Stimulated activated CD8-positive, alpha-beta memory T cell treated with anti-CD3 and anti-CD28 coated beads, Interleukin-4, amount 100 ng/mL, for 4 hours (primary cell): Measurements from ENCODE around the gene EXOC2.
"Not testable (repeated sequence)": the region's sequence is repeated elsewhere in the genome, so short reads cannot be mapped to it uniquely, and the experiment has no call there.

ENCODE experiments used
- DNase-seq, 2 donors: peaks; one replicate each; pipeline ENCODE4 v3.0.0-alpha.2; 2020; ENCODE audit warnings: low read depth in 2 of 2, low spot score in 1 of 2

Gene EXOC2

GRCh38 chr6:680251-680650 lies 12.7 kb downstream of the EXOC2 start:
- DNase-seq = no peak

DNA sequence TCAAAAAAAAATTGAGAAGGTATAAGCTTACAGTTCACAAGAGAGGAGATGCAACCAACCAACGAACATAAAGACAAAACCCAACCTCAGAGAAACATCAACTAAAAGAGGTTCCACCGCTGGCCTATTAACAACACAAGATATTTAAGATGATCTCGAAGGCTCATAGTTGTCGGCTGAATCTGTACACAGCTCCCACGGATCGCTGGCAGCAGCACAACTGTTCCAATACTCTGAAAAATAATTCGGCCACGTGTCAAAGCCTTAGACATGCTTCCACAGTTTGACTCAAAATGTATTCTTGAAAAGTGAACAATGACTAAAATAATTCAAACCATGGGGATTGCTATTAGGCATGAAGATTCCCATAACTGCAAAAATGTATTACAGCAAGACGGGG lies 13.7 kb downstream of the EXOC2 start:
- DNase-seq = no peak

DNA sequence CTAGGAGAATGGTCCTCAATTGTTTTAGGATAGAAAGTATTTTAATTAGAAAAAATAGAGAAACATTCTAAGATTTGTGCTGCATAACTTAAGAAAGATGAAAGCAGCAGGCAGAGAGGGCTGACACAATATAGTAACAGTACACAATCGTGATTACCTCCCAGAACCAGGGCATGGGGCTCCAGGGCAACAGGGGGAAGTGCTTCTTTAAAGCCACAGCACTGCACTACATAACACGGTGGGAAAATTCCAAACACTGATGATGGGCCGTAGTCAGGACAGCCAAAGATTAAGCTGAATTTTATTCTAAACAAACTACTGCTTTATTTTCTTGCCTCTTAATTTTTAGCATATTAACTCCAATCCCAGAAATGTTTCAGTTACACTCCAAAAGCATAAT lies 14.4 kb downstream of the EXOC2 start:
- no peak for DNase-seq

GRCh38 chr6:677919-678318 lies 15.0 kb downstream of the EXOC2 start:
- DNase-seq = no peak

DNA sequence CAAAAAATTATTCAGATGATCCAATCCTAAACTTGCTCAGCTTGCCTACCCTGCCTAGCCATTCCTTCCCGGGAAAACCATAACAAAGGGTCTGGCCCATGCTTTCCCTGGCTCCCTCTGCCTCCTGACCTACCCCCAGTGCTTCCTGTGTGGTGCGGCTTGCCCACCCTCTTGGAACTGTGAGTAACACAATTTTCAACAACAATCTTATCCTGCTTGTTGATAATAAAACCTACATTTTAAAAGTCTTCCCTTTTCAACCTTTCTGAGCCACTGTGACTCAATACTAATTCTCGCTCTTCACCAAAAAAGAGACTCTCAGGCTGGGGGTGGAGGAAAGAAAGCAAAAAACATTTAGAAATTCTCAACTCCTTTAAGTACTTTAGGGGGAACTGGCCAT lies 18.0 kb downstream of the EXOC2 start:
- DNase-seq = no peak

DNA sequence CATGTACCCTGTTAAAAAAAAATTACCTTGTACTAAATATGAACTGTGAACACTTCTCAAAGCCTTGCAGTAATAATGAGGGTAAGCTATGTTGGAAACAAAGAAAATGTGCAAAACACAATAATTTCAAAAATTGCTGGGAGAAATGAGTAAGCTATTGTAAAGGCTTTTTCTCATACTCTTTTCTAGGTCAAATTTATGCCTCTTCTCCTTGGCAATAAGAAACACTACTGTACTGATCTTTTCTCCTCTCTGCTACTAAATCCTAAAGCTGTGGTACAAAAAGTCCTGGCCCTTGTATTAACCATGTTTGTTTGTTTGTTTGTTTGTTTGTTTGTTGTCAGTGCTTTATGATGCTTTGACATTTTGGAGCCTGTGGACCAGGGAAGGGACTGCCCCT lies 18.5 kb downstream of the EXOC2 start:
- no peak for DNase-seq

GRCh38 chr6:667253-667927 lies 25.5 kb downstream of the EXOC2 start:
- DNase-seq = no peak

DNA sequence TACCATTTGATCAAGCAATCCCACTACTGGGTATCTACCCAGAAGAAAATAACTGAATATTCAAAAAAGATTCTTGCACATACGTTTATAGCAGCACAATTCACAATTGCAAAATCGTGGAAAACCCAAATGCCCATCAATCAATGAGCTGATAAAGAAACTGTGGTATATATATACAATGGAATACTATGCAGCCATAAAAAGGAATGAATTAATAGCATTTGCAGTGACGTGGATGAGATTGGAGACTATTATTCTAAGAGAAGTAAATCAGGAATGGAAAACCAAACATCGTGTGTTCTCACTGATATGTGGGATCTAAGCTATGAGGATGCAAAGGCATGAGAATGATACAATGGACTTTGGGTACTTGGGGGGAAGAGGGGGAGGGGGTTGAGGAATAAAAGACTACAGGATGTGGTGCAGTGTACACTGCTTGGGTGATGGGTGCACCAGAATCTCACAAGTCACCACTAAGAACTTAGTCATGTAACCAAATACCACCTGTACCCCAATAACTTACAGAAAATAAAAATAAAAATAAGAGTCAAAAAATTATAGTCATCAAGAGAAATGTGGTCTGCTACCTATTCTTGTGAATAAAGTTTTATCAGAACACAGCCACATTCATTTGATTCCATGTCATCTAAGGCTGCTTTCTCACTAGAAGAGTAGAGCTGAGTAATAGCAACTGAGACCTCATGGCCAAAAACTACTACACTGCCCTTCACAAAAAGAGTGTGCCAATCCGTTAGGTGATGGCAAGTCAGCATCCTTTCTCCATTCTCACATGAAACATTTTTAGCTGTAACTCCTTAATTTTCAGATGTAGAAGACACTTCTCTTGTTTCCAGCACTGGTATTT lies 27.3 kb downstream of the EXOC2 start:
- no peak for DNase-seq

DNA sequence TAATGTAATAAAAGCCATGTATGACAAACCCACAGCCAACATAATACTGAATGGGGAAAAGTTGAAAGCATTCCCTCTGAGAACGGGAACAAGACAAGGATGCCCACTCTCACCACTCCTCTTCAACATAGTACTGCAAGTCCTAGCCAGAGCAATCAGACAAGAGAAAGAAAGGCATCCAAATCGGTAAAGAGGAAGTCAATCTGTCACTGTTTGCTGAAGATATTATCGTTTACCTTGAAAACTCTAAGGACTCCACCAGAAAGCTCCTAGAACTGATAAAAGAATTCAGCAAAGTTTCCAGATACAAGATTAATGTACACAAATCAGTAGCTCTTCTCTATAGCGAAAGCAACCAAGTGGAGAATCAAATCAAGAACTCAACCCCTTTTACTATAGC lies 29.2 kb downstream of the EXOC2 start:
- DNase-seq = not testable (repeated sequence)

- DNase-seq = no peak
These were observed 33.0 kb downstream of the EXOC2 start for GRCh38 chr6:659716-660581.

GRCh38 chr6:658244-658643 lies 34.7 kb downstream of the EXOC2 start:
- no peak for DNase-seq

DNA sequence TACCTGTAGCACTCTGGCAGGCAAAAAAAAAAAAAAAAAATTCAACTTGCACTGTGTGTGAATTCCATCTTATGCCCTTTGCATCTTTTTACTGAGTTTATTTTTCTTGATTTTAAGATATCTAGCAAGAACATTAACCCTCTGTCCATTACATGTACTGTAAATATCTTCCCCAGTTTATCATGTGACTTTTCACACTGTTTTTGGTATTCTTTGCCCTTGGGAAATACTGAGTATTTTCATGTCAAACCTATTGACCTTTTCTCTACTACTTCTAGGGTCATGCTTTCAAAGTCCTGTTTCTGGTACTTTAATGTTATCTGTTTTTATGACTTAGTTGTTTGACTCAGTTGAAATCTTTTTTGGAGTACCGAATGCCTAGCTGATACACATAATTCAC lies 35.2 kb downstream of the EXOC2 start:
- DNase-seq = no peak

DNA sequence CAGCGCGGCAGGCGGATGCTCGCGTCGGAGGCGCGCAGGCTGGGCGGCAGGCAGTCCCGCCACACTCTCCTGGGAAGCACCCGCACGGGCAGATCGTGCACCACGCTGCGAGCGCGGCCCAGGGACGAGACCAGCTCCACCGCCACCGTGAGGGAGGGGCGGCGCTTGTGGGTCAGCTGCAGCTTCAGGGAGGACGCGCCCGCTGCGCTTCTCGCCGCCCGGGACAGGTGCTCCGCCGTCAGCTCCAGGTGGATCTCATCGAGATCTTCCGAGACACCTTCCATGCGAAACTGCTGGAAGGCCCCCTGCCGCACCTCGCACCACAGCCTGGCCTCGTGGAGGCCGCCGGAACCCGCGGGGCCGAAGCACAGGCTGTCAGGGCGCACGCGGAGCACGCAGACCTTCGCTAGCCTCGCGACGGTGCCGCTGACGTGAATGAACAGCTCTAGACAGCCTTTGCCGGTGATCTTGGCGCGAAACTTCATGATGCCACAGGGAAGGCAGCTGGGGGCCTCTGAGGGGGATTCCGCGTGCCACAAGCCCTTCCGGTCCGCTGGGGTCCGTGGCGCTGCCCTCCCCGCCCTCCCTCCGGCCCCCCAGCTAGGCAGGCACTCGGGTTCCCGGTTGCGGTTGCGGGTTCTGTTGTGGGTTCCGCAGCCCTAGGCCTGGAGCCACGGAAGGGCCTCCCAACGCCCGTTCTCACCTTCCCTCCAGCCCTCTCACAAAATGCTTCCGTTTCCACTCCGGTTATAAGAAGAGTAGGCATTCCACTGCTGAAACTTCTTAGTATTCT lies 36.3 kb downstream of the EXOC2 start, which contains the start of gene HUS1B:
Gene HUS1B (minus strand): TSS at position 641 of the 793 bp plus-strand sequence. CDS start 156 bp downstream, at position 485.
- no peak for DNase-seq

GRCh38 chr6:654136-654535 lies 38.8 kb downstream of the EXOC2 start:
- DNase-seq = no peak

- DNase-seq = no peak
These were observed 40.1 kb downstream of the EXOC2 start for GRCh38 chr6:652865-653264.

- no peak for DNase-seq
These were observed 42.8 kb downstream of the EXOC2 start for GRCh38 chr6:650098-650497.

DNA sequence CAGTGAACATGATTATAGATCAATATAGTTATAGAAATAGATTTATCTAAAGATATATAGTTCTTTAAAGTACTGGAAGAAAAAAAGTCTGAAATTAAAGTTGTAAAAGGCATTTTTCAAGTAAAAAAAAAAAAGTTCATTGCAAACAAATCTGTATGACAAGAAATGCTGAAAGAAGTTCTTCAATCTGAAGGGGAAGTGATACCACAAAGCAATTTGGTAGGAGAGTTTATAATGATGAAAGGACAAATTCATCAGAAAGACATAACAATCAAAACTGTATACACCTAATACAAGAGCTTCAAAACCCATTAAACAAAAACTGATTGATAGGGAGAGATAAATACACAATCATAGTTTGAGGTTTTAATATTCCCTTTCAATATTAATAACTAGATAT lies 50.1 kb downstream of the EXOC2 start:
- DNase-seq = no peak

DNA sequence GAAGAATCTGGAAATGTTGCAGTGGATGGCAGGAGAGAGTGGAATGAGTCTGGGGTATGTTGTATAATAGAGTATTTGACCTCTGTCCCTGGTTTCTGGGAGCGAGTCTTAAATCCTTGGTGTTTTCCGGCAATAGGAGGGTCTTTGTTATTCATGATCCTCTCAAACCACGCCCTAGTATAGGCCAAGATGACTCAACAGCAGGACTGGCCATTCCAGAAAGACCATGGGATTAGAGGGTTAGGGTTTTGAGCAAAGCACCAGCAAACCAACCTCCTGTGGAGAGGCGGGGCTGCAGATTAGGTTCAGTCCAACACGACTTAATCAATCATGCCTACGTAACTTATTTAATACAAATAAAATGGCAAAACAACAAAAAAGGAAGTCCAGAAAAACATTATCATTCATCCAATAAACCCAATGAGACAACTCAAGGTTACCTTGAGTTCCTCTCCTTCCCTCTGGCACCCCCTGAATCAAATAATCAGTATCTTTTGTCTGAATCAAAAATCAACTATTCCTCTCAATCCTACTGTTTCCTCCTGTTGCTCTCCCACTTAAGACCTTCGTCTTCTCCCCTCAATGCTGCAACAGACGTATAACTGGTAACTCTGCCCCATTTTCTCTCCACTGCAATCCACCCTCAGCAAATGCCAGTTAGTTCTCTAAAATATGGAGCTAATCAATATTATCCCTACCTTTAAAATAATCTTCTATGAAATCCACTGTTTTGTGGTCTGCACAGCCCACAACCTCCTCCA lies 51.5 kb downstream of the EXOC2 start:
- DNase-seq = no peak

- no peak for DNase-seq
These were observed 56.5 kb downstream of the EXOC2 start for GRCh38 chr6:636488-636887.

DNA sequence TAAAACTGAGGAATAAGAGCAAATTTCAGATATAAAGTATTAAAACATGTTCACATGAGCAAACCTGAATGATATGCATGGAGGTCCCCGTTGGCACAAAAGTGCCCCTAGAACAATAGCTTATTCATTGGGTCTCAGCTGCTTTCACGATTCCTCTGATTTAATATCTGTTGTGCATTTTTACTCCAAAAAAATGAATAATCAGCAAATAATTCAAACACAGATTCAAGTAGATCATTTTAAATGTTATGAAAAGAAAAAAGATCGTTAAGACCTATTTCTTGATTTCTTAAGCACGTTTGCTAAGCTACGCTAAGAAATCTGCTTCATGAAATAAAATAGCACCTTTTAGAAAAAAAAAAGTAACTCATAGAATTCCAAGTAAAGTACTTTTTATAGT lies 57.7 kb downstream of the EXOC2 start:
- DNase-seq = no peak
